A549 (cell line): ENCODE measurements around the gene EVC. TPM values are rescaled to one million over a fixed set of nuclear protein-coding genes. Genes with fewer than 3 reads are reported as not detected.

Source experiments
- ATAC-seq, 2 experiments: fragments of 200-7000 bp in 1 of 2; fragments of >200 bp in 1 of 2; cut with Nextera tagmentation in 1 of 2; cut with Tn5 transposase in 1 of 2; 3 replicates each; pipeline versions ENCODE4 v1.8.0 to v1.9.1; 2018 to 2020; ENCODE audit warnings: mild to moderate bottlenecking in 1 of 2, moderate library complexity in 1 of 2
- CTCF ChIA-PET: fragments of 300-600 bp; sonication (Branson Sonifier 250); formaldehyde crosslinking; extraction: SDS; loops from one replicate; lab custom pipeline; 2021; ENCODE audit warnings: antibody characterized with exemption, inconsistent platforms; lab: Yijun Ruan, JAX
- POLR2A ChIA-PET: fragments of 350-600 bp; formaldehyde crosslinking; extraction: SDS; loops from one replicate; lab custom pipeline; 2021; ENCODE audit warnings: antibody characterized with exemption, inconsistent platforms; lab: Yijun Ruan, JAX
- DNase-seq, 2 experiments: peaks; one replicate each; pipeline versions ENCODE4 v3.0.0 to v3.0.0-alpha.2; 2011 to 2016; ENCODE audit warnings: low read depth in 1 of 2, low spot score in 1 of 2
- FAIRE-seq: peaks from 2 replicates; lab custom pipeline; 2011; peaks lifted over from hg19 to GRCh38; lab: Jason Lieb, UNC
- H3K27ac ChIP-seq, 2 experiments: fragments of >200 bp; sonication (Bioruptor Twin); formaldehyde crosslinking; 3 replicates each; pipeline ENCODE4 v1.5.1; 2016 to 2017
- H3K4me1 ChIP-seq: fragments of >200 bp; sonication (Bioruptor Twin); formaldehyde crosslinking; 3 replicates; pipeline ENCODE4 v1.6.1; 2016
- H3K4me2 ChIP-seq: fragments of >200 bp; sonication (Bioruptor Twin); formaldehyde crosslinking; 3 replicates; pipeline ENCODE4 v1.6.1; 2016
- H3K4me3 ChIP-seq: fragments of >200 bp; sonication (Bioruptor Twin); formaldehyde crosslinking; 3 replicates; pipeline ENCODE4 v1.5.1; 2016
- H3K9me3 ChIP-seq: fragments of >200 bp; sonication (Bioruptor Twin); formaldehyde crosslinking; 3 replicates; pipeline ENCODE4 v1.6.1; 2016
- BHLHE40 ChIP-seq: IDR thresholded peaks from 2 replicates; pipeline ENCODE4 v1.6.1; 2012; ENCODE audit warnings: low read depth, low read length, inconsistent platforms
- CBX2 ChIP-seq: fragments of 200-600 bp; sonication (generic); IDR thresholded peaks from 2 replicates; pipeline ENCODE4 v1.6.1; 2016; ENCODE audit warnings: low read depth, mild to moderate bottlenecking, borderline replicate concordance
- CHD2 ChIP-seq: fragments of 150-350 bp; IDR thresholded peaks from 2 replicates; pipeline ENCODE4 v1.6.1; 2014; ENCODE audit warnings: low read length; ENCODE audit not compliant: partially characterized antibody
- EHMT2 ChIP-seq: fragments of 200-600 bp; sonication (generic); IDR thresholded peaks from 2 replicates; pipeline ENCODE4 v1.6.1; 2016; ENCODE audit warnings: antibody characterized with exemption, low read depth, mild to moderate bottlenecking, moderate library complexity
- ESRRA ChIP-seq: fragments of 150-350 bp; IDR thresholded peaks from 2 replicates; pipeline ENCODE4 v1.6.1; 2014; ENCODE audit warnings: mild to moderate bottlenecking, low read length, borderline replicate concordance
- FOSL2 ChIP-seq, 2 experiments: fragments of 450-650 bp in 1 of 2; fragments of >200 bp in 1 of 2; sonication (Bioruptor Twin) in 1 of 2; formaldehyde crosslinking; IDR thresholded peaks; 2 replicates each; pipeline versions ENCODE4 v1.5.0 to v1.6.1; 2016 to 2020; ENCODE audit warnings: mild to moderate bottlenecking in 1 of 2, moderate library complexity in 1 of 2
- GATA3 ChIP-seq: IDR thresholded peaks from 2 replicates; pipeline ENCODE4 v1.6.1; 2012; ENCODE audit warnings: borderline replicate concordance
- HDAC2 ChIP-seq: fragments of 200-600 bp; sonication (generic); IDR thresholded peaks from 2 replicates; pipeline ENCODE4 v1.6.1; 2016
- HOXB13 ChIP-seq: fragments of 250-450 bp; sonication (Bioruptor Pico); IDR thresholded peaks from 2 replicates; pipeline ENCODE4 v1.5.0; 2020; ENCODE audit warnings: low read depth, mild to moderate bottlenecking, moderate library complexity
- HOXB5 ChIP-seq: fragments of 250-450 bp; sonication (Bioruptor Pico); IDR thresholded peaks from 2 replicates; pipeline ENCODE4 v1.5.0; 2020; ENCODE audit warnings: mild to moderate bottlenecking, moderate library complexity
- JUN ChIP-seq, 2 experiments: fragments of >200 bp; sonication (Bioruptor Twin); formaldehyde crosslinking; IDR thresholded peaks; 2 replicates in 1 of 2; 3 replicates in 1 of 2; pipeline ENCODE4 v1.6.1; 2016 to 2017
- KDM1A ChIP-seq: fragments of 200-600 bp; sonication (generic); IDR thresholded peaks from 2 replicates; pipeline ENCODE4 v1.6.1; 2016; ENCODE audit warnings: low read depth, mild to moderate bottlenecking
- KDM5A ChIP-seq: fragments of 200-600 bp; sonication (generic); IDR thresholded peaks from 2 replicates; pipeline ENCODE4 v1.6.1; 2016; ENCODE audit warnings: antibody characterized with exemption, mild to moderate bottlenecking
- MAFK ChIP-seq: fragments of 450-650 bp; IDR thresholded peaks from 2 replicates; pipeline ENCODE4 v1.6.1; 2014; ENCODE audit not compliant: partially characterized antibody
- NFE2L2 ChIP-seq: fragments of 150-350 bp; conservative IDR thresholded peaks from 2 replicates; pipeline ENCODE4 v1.6.1; 2014; ENCODE audit warnings: low read length
- NPAS2 ChIP-seq: fragments of 250-450 bp; sonication (Bioruptor Pico); IDR thresholded peaks from 2 replicates; pipeline ENCODE4 v1.8.0; 2022; ENCODE audit warnings: mild to moderate bottlenecking, moderate library complexity, borderline replicate concordance
- POLR2A ChIP-seq: IDR thresholded peaks from 2 replicates; pipeline ENCODE4 v1.6.1; 2012; ENCODE audit warnings: mild to moderate bottlenecking, low read length
- RNF2 ChIP-seq: fragments of 200-600 bp; sonication (generic); IDR thresholded peaks from 2 replicates; pipeline ENCODE4 v1.6.1; 2016; ENCODE audit warnings: low read depth, mild to moderate bottlenecking, antibody characterized with exemption, moderate library complexity, borderline replicate concordance
- TP53 ChIP-seq: fragments of 250-450 bp; sonication (Bioruptor Pico); IDR thresholded peaks from 2 replicates; pipeline ENCODE4 v1.5.0; 2021; ENCODE audit warnings: mild to moderate bottlenecking, moderate library complexity
- ZFP36 ChIP-seq: fragments of 450-650 bp; IDR thresholded peaks from 2 replicates; pipeline ENCODE4 v1.6.1; 2014; ENCODE audit warnings: borderline replicate concordance; ENCODE audit not compliant: partially characterized antibody
- WGBS: methylation state at CpG from one replicate; pipeline ENCODE4 v1.1.6; 2017; ENCODE audit errors: missing lambda C conversion rate; 5-methylcytosine and 5-hydroxymethylcytosine counted together
- polyA plus RNA-seq, 4 experiments: library from polyadenylated mRNA; depleted of rRNA in 3 of 4; stranded (reverse); fragments of >200 nt; fragmentation: RNase III in 1 of 4; extraction: RNeasy Plus Mini Kit Qiagen cat#74134 plus additional on column Dnase treatment in 1 of 4; gene quantifications; 2 replicates in 3 of 4; 3 replicates in 1 of 4; pipeline ENCODE4 v1.2.3, GENCODE V29; 2011 to 2017
- TF ChIP-seq, protein P1 (sequence below): IDR thresholded peaks from 2 replicates; pipeline ENCODE4 v1.6.1; 2012; ENCODE audit warnings: low read depth, borderline replicate concordance

EVC gene
- polyA plus RNA-seq, 2 of the 4 experiments (the other 2 are of a cell fraction): 3.0 to 5.5 TPM

GRCh38 chr4:5719350-5720055 lies 8.5 kb downstream of the EVC start:
- TF ChIP-seq, protein P1, sequence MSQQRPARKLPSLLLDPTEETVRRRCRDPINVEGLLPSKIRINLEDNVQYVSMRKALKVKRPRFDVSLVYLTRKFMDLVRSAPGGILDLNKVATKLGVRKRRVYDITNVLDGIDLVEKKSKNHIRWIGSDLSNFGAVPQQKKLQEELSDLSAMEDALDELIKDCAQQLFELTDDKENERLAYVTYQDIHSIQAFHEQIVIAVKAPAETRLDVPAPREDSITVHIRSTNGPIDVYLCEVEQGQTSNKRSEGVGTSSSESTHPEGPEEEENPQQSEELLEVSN: no peak
- TF ChIP-seq KDM5A (no peak), TP53 (CRISPR knock-in tag) (no peak), FOSL2 (IDR thresholded peaks at IDR 0.05) (no peak), FOSL2 (CRISPR knock-in tag; IDR thresholded peaks at IDR 0.05) (no peak), POLR2A (no peak), GATA3 (no peak), MAFK (no peak), CBX2 (no peak), NPAS2 (no peak), EHMT2 (no peak), HOXB5 (no peak), RNF2 (no peak), ESRRA (no peak), KDM1A (no peak), HOXB13 (no peak), ZFP36 (no peak), BHLHE40 (no peak), CHD2 (no peak), JUN (IDR thresholded peaks at IDR 0.05) (no peak)
- FAIRE-seq: no peak
- no peak for DNase-seq
- H3K9me3 ChIP-seq: peaks cover 9% of the 10 kb centered on the region
- POLR2A ChIA-PET: no interaction called here
- no peak overlapping the region for H3K4me2 ChIP-seq
- 86% methylated on average over 7 of the region's 7 CpGs for WGBS
- CTCF ChIA-PET: interaction anchor here (1.0 kb wide), 1 partner anchor 260 kb away, joined by 3 read pairs; no protein-coding TSS in a partner anchor
- H3K4me3 ChIP-seq: no peak overlapping the region
- peaks cover 45% of the 10 kb centered on the region for H3K4me1 ChIP-seq
- ATAC-seq: no peak
- H3K27ac ChIP-seq: no peak overlapping the region

GRCh38 chr4:5720157-5720850 lies 9.3 kb downstream of the EVC start:
- H3K4me3 ChIP-seq: no peak overlapping the region
- TF ChIP-seq HOXB5: no peak
- no peak for TF ChIP-seq HDAC2
- FAIRE-seq (no peak), DNase-seq (no peak), ATAC-seq (no peak)
- 78% methylated on average over 14 of the region's 16 CpGs for WGBS
- no peak overlapping the region for H3K4me2 ChIP-seq
- CTCF ChIA-PET: no interaction called here
- peaks cover 2% of the 10 kb centered on the region; the same call in 2 of the 3 replicates for H3K9me3 ChIP-seq
- peak overlapping the region in 1 of 2 experiments; percentile 83; a peak in 3 of 6 replicates for H3K27ac ChIP-seq
- H3K4me1 ChIP-seq: peaks cover 47% of the 10 kb centered on the region
- POLR2A ChIA-PET: no interaction called here

- H3K27ac ChIP-seq: peak overlapping the region; percentile 14 to 83; a peak in 4 of 6 replicates
- peaks cover 47% of the 10 kb centered on the region for H3K4me1 ChIP-seq
- H3K4me2 ChIP-seq: no peak overlapping the region
- H3K9me3 ChIP-seq: no peaks in the 10 kb centered on the region
- TF ChIP-seq MAFK (peak; percentile 65), NFE2L2 (no peak)
- no peak for ATAC-seq
- DNase-seq: no peak
- POLR2A ChIA-PET: no interaction called here
- CTCF ChIA-PET: no interaction called here
- 87% methylated on average over 3 of the region's 3 CpGs for WGBS
- no peak for FAIRE-seq
- H3K4me3 ChIP-seq: no peak overlapping the region
Observed at GRCh38 chr4:5720980-5721379, 10.0 kb downstream of the EVC start.
